Endothelial cell of umbilical vein (primary cell): Measurements from ENCODE around the gene TM7SF2.

ENCODE experiments used
- POLR2AphosphoS5 ChIP-seq: IDR thresholded peaks from 2 replicates; pipeline ENCODE4 v1.6.1; 2012; ENCODE audit warnings: low read depth, mild to moderate bottlenecking, control low read depth, low read length, moderate library complexity; ENCODE audit not compliant: insufficient read depth
- TF ChIP-seq, protein P1 (sequence below), 2 donors: IDR thresholded peaks; 1 replicate in 1 of 2; 2 replicates in 1 of 2; pipeline ENCODE4 v1.5.1; 2011; ENCODE audit warnings: low read length in 2 of 2, mild to moderate bottlenecking in 2 of 2, moderate library complexity in 2 of 2, control low read depth in 1 of 2, inconsistent platforms in 1 of 2, low read depth in 1 of 2; ENCODE audit not compliant: insufficient read depth in 1 of 2; ENCODE audit errors: extremely low read depth in 1 of 2

DNA sequence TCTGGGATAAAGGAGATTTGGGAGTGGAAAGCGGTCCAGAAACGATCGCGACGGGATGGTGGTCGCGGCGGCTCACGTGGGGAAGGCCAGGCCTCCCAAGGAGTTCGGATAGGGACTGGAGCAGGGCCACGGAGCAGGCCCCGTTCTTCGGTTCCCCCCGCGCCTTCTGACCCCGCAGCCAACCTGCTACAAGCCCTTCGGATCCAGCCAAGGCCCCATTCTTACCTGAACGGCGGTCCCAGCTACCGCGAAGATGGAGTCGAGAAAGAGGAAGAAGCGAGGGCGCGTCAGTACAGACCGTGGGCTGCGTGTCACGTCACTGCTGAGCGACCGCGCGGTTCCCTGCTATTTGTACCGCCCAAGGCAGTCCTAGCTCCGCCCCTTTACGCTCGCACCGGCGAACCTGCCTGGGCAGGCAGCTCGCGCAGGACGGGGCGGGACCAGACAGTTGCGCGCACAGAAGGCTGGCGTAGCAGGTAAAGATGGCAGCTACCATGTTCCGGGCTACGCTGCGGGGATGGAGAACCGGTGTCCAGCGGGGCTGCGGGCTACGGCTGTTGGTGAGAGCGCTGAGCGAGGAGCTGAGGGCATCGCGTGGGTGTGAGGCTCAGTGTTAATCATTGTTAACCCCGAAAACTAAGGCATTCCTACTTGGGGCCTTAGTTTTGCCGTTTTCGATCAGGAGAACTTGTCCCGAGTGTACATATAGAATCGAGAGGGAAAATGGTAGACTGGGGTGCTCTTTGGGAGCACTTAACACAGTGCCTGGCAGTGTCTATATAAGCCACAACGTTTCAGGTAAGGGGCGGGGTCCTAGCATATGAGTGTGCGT lies 10.4 kb downstream of the TM7SF2 start, which contains the start of the genes FAU and MRPL49:
- peak; percentile 91 for TF ChIP-seq POLR2AphosphoS5
- TF ChIP-seq, protein P1, sequence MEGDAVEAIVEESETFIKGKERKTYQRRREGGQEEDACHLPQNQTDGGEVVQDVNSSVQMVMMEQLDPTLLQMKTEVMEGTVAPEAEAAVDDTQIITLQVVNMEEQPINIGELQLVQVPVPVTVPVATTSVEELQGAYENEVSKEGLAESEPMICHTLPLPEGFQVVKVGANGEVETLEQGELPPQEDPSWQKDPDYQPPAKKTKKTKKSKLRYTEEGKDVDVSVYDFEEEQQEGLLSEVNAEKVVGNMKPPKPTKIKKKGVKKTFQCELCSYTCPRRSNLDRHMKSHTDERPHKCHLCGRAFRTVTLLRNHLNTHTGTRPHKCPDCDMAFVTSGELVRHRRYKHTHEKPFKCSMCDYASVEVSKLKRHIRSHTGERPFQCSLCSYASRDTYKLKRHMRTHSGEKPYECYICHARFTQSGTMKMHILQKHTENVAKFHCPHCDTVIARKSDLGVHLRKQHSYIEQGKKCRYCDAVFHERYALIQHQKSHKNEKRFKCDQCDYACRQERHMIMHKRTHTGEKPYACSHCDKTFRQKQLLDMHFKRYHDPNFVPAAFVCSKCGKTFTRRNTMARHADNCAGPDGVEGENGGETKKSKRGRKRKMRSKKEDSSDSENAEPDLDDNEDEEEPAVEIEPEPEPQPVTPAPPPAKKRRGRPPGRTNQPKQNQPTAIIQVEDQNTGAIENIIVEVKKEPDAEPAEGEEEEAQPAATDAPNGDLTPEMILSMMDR (IDR thresholded peaks at IDR 0.05; ENCODE audit: extremely low read depth in 1 of 2, insufficient read depth in 1 of 2, low read depth in 1 of 2, low read length in 2 of 2): no peak
